Measurements from ENCODE around the gene COBL. TPM values are rescaled to one million over a fixed set of nuclear protein-coding genes. Genes with fewer than 3 reads are reported as not detected.

Gene COBL
- total RNA-seq, 1 donor from 2014 or later = 27.9 TPM

GRCh38 chr7:51124321-51124720, 192.3 kb downstream of the COBL start:
- no peak for ATAC-seq

GRCh38 chr7:51123322-51124019, 193.1 kb downstream of the COBL start:
- DNase-seq = no peak
- no peaks in the 10 kb centered on the region for H3K36me3 ChIP-seq
- H3K4me3 ChIP-seq = no peak overlapping the region
- H3K27ac ChIP-seq = no peak overlapping the region
- H3K4me1 ChIP-seq = peaks cover 18% of the 10 kb centered on the region
- ATAC-seq = peak; percentile 47 to 53
- TF ChIP-seq CTCF (IDR thresholded peaks at IDR 0.05) = no peak
- H3K27me3 ChIP-seq (ENCODE audit: low read depth) = no peaks in the 10 kb centered on the region
- intact Hi-C loops (cut with DNase I) = no loop called here
- no peaks in the 10 kb centered on the region for H3K9me3 ChIP-seq

More at GRCh38 chr7:51124321-51124720, 192.3 kb downstream of the COBL start:
- H3K4me1 ChIP-seq = peaks cover 18% of the 10 kb centered on the region
- intact Hi-C loops (cut with DNase I) = no loop called here
- no peaks in the 10 kb centered on the region for H3K9me3 ChIP-seq
- H3K36me3 ChIP-seq = no peaks in the 10 kb centered on the region
- H3K27me3 ChIP-seq (ENCODE audit: low read depth) = no peaks in the 10 kb centered on the region
- no peak for DNase-seq
- no peak overlapping the region for H3K4me3 ChIP-seq
- TF ChIP-seq CTCF (IDR thresholded peaks at IDR 0.05) = no peak
- H3K27ac ChIP-seq = no peak overlapping the region

GRCh38 chr7:51121931-51122425, 194.6 kb downstream of the COBL start:
- Histone ChIP-seq H3K27ac (no peak overlapping the region), H3K27me3 (ENCODE audit: low read depth) (no peaks in the 10 kb centered on the region), H3K36me3 (no peaks in the 10 kb centered on the region), H3K4me3 (no peak overlapping the region), H3K4me1 (peaks cover 18% of the 10 kb centered on the region), H3K9me3 (no peaks in the 10 kb centered on the region)
- peak; percentile 43 to 53 for ATAC-seq
- no peak for DNase-seq
- no peak for TF ChIP-seq CTCF (IDR thresholded peaks at IDR 0.05)
- intact Hi-C loops (cut with DNase I) = no loop called here

- no peak overlapping the region for H3K27ac ChIP-seq
- H3K36me3 ChIP-seq = no peaks in the 10 kb centered on the region
- intact Hi-C loops (cut with DNase I) = no loop called here
Observed at GRCh38 chr7:51121036-51121790, 195.4 kb downstream of the COBL start.

GRCh38 chr7:51118628-51119027, 198.0 kb downstream of the COBL start:
- intact Hi-C loops (cut with DNase I) = no loop called here
- Histone ChIP-seq H3K4me3 (no peak overlapping the region), H3K4me1 (peaks cover 16% of the 10 kb centered on the region), H3K36me3 (no peaks in the 10 kb centered on the region), H3K9me3 (peaks cover 7% of the 10 kb centered on the region), H3K27ac (no peak overlapping the region), H3K27me3 (ENCODE audit: low read depth) (no peaks in the 10 kb centered on the region)
- DNase-seq = no peak
- no peak for TF ChIP-seq CTCF (IDR thresholded peaks at IDR 0.05)
- no peak for ATAC-seq

More at GRCh38 chr7:51121036-51121790, 195.4 kb downstream of the COBL start:
- TF ChIP-seq CTCF (IDR thresholded peaks at IDR 0.05) = no peak
- Histone ChIP-seq H3K9me3 (no peaks in the 10 kb centered on the region), H3K4me1 (peaks cover 18% of the 10 kb centered on the region), H3K4me3 (no peak overlapping the region), H3K27me3 (ENCODE audit: low read depth) (no peaks in the 10 kb centered on the region)
- ATAC-seq = no peak
- no peak for DNase-seq
